Parathyroid adenoma (tissue), 2 donors: Measurements from ENCODE around the gene SRPK1.

Experiments
- H2AFZ ChIP-seq: fragments of 300-600 bp; sonication (generic); one replicate; pipeline ENCODE4 v1.7.0; 2017; ENCODE audit warnings: antibody characterized with exemption, mild to moderate bottlenecking
- H3K27ac ChIP-seq: fragments of 300-600 bp; sonication (generic); one replicate; pipeline ENCODE4 v1.7.0; 2017
- H3K27me3 ChIP-seq: fragments of 300-600 bp; sonication (generic); one replicate; pipeline ENCODE4 v1.7.0; 2017; ENCODE audit warnings: low read length; ENCODE audit not compliant: control insufficient read depth, insufficient read depth
- H3K36me3 ChIP-seq: fragments of 300-600 bp; sonication (generic); one replicate; pipeline ENCODE4 v1.7.0; 2017; ENCODE audit warnings: low read length; ENCODE audit not compliant: control insufficient read depth, insufficient read depth
- H3K4me1 ChIP-seq: fragments of 300-600 bp; sonication (generic); one replicate; pipeline ENCODE4 v1.7.0; 2017; ENCODE audit warnings: control low read depth
- H3K4me2 ChIP-seq: fragments of 300-600 bp; sonication (generic); one replicate; pipeline ENCODE4 v1.7.0; 2017; ENCODE audit warnings: low read length
- H3K4me3 ChIP-seq: fragments of 300-600 bp; sonication (generic); one replicate; pipeline ENCODE4 v1.7.0; 2017; ENCODE audit warnings: low read depth, low read length
- H3K79me2 ChIP-seq: fragments of 300-600 bp; sonication (generic); one replicate; pipeline ENCODE4 v1.7.0; 2017; ENCODE audit warnings: control low read depth
- H3K9ac ChIP-seq: fragments of 300-600 bp; sonication (generic); one replicate; pipeline ENCODE4 v1.7.0; 2017; ENCODE audit warnings: mild to moderate bottlenecking
- H3K9me3 ChIP-seq: fragments of 300-600 bp; sonication (generic); one replicate; pipeline ENCODE4 v1.7.0; 2017; ENCODE audit warnings: low read length; ENCODE audit not compliant: control insufficient read depth
- TF ChIP-seq, protein P1 (sequence below): fragments of 300-600 bp; sonication (generic); IDR thresholded peaks from one replicate; pipeline ENCODE4 v1.7.0; 2017; ENCODE audit warnings: antibody characterized with exemption, mild to moderate bottlenecking
- donor health status: primary hyperparathyroidism.

Gene SRPK1

DNA sequence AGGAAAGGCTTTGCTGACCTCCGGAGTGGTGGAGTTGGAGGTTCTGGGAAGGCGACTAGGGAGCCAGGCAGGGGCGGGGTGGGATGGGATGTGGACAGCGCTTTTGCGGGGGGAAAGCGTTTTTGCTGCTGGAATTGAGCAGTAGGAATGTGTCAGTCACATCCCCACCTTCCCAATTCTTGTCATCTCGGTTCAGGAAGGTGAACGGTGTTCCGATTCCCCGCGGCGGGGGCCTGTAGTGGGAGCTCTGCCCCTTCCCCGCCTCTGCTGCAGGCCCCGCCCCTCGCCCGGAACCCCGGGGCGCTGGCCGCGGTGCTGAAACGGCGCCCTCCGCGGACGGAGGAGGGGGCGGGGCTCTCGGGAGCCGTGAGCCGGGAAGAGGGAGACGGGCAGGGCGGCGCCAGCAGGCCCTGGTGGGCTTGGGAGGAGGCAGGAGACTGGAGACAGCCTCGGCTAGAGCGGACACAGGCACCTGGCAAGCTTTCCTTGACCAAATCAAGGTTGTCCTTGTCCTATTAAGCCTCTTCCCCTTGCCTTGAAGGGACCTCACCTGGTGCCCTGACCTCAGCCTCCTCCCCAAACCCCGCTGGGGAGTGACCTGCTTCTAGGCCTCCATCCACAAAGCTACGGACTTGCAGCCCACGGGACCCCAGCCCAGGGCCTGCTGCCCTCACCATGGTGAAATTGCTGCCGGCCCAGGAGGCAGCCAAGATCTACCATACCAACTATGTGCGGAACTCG is 115.7 kb downstream of the SRPK1 start, which contains the start of gene LHFPL5:
LHFPL5 (plus strand) TSS at position 357 of the 741 bp plus-strand sequence; CDS start at position 676, 319 bp downstream.
- no peaks in the 10 kb centered on the region for H3K9me3 ChIP-seq
- no peaks in the 10 kb centered on the region for H3K79me2 ChIP-seq
- H3K27me3 ChIP-seq, result no peaks in the 10 kb centered on the region
- H3K4me2 ChIP-seq, result no peak within 1 kb of the TSS
- H3K9ac ChIP-seq, result no peak within 1 kb of the TSS
- TF ChIP-seq, protein P1, sequence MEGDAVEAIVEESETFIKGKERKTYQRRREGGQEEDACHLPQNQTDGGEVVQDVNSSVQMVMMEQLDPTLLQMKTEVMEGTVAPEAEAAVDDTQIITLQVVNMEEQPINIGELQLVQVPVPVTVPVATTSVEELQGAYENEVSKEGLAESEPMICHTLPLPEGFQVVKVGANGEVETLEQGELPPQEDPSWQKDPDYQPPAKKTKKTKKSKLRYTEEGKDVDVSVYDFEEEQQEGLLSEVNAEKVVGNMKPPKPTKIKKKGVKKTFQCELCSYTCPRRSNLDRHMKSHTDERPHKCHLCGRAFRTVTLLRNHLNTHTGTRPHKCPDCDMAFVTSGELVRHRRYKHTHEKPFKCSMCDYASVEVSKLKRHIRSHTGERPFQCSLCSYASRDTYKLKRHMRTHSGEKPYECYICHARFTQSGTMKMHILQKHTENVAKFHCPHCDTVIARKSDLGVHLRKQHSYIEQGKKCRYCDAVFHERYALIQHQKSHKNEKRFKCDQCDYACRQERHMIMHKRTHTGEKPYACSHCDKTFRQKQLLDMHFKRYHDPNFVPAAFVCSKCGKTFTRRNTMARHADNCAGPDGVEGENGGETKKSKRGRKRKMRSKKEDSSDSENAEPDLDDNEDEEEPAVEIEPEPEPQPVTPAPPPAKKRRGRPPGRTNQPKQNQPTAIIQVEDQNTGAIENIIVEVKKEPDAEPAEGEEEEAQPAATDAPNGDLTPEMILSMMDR, result no peak
- peaks cover 2% of the 10 kb centered on the region for H3K4me1 ChIP-seq
- H3K27ac ChIP-seq, result no peak within 1 kb of the TSS
- H3K4me3 ChIP-seq, result no peak within 1 kb of the TSS
- H3K36me3 ChIP-seq, result no peaks in the 10 kb centered on the region
- H2AFZ ChIP-seq, result peak within 1 kb of the TSS; percentile 94

DNA sequence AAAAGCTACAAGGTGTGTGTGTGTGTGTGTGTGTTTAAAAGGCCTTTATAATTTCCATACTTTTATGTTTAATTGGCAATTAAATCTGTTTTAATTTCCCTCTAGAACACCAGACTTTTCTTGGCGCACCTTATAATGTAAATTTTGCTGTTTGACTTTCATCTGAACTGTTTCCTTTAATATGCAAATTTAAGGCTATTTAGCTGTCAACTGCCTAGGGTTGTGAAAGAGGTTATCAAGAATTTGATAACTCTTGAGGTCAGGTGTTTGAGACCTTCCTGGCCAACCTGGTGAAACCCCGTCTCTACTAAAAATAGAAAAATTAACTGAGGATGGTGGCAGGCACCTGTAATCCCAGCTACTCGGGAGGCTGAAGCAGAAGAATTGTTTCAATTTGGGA is 119.8 kb downstream of the SRPK1 start:
- Histone ChIP-seq H3K27me3 (no peaks in the 10 kb centered on the region), H3K9me3 (no peaks in the 10 kb centered on the region), H3K4me1 (no peaks in the 10 kb centered on the region), H3K27ac (no peak overlapping the region), H2AFZ (no peak overlapping the region), H3K79me2 (no peaks in the 10 kb centered on the region), H3K9ac (no peak overlapping the region), H3K4me2 (no peak overlapping the region), H3K36me3 (no peaks in the 10 kb centered on the region), H3K4me3 (no peak overlapping the region)
- TF ChIP-seq, protein P1, result no peak

DNA sequence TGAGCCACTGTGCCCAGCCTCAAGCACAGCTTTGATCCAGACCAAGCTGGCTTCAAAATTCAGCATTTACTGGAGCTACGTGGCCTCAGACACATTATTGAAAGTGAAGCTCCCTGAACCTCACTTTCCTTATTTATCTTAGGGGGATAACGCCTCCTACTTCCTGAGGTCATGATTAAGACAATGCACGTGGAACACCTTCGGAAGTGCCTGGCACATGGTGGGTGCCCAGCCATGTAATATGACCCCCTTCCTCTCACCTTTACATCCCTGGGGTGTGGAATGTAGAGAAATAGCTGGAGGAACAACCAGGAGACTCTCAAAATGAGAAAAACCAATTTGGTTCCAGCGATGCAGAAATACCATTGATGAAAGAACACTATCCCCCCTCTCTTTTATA is 122.2 kb downstream of the SRPK1 start:
- H3K4me2 ChIP-seq, result no peak overlapping the region
- TF ChIP-seq, protein P1, result no peak
- H3K9ac ChIP-seq, result no peak overlapping the region
- no peaks in the 10 kb centered on the region for H3K4me1 ChIP-seq
- no peaks in the 10 kb centered on the region for H3K79me2 ChIP-seq
- H3K4me3 ChIP-seq, result no peak overlapping the region
- no peaks in the 10 kb centered on the region for H3K27me3 ChIP-seq
- H3K9me3 ChIP-seq, result no peaks in the 10 kb centered on the region
- no peak overlapping the region for H2AFZ ChIP-seq
- no peak overlapping the region for H3K27ac ChIP-seq
- no peaks in the 10 kb centered on the region for H3K36me3 ChIP-seq

DNA sequence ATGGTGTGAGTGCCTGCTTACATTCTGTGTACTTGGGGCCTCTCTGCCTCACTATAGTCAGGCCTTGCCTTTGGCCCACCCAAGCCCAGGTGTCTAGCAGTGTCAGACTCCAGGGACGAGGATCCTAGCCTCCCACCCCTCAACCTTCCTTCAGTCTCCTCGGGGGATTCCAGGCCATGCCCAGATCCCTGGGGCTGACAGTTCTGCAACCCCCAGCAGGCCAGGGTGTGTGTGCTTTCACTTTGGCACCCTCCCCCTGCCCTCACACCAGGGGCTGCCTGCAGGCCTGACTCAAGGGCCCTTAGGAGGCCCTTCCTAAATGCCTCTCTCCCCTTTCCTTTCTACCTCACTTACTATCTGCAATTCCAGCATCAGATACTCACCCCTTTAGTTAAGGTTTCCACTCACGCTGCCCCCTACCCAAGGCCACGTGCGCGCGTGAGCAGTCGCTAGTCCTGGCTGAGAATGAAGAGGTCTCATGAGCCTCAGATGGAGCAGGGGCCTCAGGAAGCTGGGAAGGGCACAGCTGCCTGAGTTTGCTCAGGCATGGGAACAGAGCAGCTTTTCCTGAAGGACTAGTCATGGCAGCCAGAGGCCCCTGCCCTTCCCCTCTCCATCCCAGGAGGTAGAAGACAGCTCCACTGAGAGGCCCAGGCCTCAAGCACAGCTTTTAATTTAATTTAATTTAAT is 122.9 kb downstream of the SRPK1 start:
- H3K4me3 ChIP-seq, result no peak overlapping the region
- H3K79me2 ChIP-seq, result no peaks in the 10 kb centered on the region
- no peak overlapping the region for H3K4me2 ChIP-seq
- no peak overlapping the region for H3K9ac ChIP-seq
- no peaks in the 10 kb centered on the region for H3K27me3 ChIP-seq
- no peaks in the 10 kb centered on the region for H3K36me3 ChIP-seq
- H2AFZ ChIP-seq, result no peak overlapping the region
- TF ChIP-seq, protein P1, result no peak
- no peaks in the 10 kb centered on the region for H3K9me3 ChIP-seq
- no peak overlapping the region for H3K27ac ChIP-seq
- no peaks in the 10 kb centered on the region for H3K4me1 ChIP-seq
